ENCODE data around the gene ATXN2.
"Not testable (repeated sequence)": the region's sequence is repeated elsewhere in the genome, so short reads cannot be mapped to it uniquely, and the experiment has no call there.

Gene ATXN2

DNA sequence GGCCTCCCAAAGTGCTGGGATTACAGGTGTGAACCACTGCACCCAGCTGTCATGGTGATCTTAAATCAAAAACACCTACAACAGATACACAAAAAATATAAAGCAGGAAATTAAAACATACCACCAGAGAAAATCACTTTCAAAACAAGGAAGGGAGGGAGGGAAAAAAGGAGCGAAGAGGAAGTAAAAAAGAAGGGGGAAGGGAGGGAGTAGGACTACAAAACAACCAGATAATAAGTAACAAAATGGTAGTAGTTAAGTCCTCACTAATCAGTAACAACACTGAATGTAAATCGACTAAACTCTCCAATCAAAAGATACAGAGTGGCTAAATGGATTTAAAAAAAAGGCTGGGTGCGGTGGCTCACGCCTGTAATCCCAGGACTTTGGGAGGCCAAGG is 104.4 kb downstream of the ATXN2 start:
- no peak for DNase-seq (ENCODE audit: low spot score)

GRCh38 chr12:111492979-111493378 is 106.1 kb downstream of the ATXN2 start:
- not testable (repeated sequence) for DNase-seq (ENCODE audit: low spot score)

DNA sequence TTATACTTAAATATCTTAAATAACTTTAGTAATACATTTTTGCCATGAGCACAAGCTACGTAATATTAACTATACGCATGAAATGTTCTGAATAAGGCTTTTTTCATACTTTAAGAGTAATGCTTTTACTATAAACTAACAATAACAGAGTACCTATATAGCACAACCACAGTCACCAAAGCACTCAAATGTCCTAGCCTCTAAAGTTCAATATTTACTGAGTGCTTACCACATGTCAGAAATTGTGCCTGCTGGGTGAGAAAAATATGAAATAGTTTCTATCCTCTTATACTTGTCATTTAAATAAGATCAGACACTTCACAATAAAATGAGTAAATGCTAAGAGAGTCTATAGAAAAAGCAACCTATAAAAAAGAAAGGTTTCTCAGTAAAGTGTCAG is 110.3 kb downstream of the ATXN2 start:
- no peak for DNase-seq (ENCODE audit: low spot score)

DNA sequence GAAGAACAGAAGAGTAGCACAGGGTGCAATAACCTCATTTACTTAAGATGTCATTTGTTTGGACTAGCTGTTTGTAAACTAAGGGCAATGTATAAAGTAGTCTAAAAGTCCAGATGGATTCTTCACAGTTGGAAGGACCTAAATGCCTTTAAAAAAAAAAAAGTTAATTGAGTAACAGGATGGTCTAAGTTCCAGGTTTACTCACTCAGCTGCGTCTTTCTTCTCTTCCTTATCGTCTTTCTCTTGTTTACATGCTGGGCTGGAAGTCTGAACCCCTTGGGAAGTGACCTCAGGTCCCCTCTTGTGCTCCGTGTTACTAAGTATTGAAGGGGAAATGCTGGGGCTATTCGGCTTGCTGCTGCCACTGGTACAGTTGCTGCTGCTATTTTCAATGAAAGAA is 110.8 kb downstream of the ATXN2 start:
- no peak for DNase-seq (ENCODE audit: low spot score)

- DNase-seq (ENCODE audit: low spot score) = peak; percentile 21
Measured at GRCh38 chr12:111482462-111482861, 116.7 kb downstream of the ATXN2 start.

DNA sequence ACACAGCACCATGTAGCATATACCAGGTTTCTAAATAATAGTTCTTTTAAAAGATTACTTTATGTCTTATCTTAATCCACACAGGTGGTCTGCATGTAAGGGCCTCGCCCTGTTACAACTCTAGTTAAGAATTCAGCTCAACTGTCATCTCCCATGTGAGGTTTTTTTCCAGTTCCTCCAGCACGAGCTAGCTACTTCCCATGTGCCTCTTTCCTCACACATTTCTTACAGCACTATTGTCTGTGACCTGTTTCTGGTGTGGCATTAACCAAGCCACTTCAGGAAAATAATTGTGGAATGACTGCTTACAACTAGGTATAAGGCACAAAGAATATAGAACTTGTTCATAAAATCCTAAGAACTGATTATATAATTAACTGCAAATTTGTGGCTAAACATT is 127.9 kb downstream of the ATXN2 start:
- no peak for DNase-seq (ENCODE audit: low spot score)

DNA sequence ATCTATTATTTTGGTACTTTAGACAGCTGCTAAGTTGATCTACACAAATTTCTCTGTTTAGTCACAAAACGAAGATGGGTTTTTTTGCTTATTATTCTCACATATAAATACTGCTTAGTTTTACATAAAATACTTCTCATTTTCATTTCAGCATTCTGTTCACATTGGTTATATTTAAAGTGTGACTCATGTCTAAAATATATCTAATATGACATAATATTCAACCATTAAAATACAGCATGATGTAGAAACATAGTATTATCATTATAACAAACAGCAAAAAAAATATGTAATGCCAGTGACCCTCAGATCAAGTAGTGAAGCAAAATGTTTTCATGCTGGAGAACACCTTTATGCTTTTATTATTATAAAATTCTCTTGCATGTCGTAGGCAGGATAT is 129.7 kb downstream of the ATXN2 start:
- DNase-seq (ENCODE audit: low spot score) = no peak

DNA sequence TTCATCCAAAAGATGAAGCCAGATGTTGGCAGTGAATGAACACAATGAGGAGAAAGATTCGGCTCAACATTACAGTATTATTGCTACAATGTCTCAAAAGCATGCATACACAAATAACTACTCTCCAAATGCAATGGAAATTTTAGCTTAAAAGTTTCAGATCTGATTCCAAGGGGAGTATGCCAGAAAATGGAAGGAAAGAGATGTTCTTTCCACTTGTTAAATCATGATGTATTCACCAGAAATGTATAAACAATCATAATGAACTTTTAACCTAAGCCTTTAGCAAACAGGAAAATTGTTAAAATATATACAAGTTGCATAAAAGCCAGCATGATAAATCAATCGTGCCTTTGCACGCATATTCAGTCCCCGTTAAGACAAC is 131.3 kb downstream of the ATXN2 start:
- no peak for DNase-seq (ENCODE audit: low spot score)

- no peak for DNase-seq (ENCODE audit: low spot score)
Measured at GRCh38 chr12:111467092-111467856, 131.8 kb downstream of the ATXN2 start.

DNA sequence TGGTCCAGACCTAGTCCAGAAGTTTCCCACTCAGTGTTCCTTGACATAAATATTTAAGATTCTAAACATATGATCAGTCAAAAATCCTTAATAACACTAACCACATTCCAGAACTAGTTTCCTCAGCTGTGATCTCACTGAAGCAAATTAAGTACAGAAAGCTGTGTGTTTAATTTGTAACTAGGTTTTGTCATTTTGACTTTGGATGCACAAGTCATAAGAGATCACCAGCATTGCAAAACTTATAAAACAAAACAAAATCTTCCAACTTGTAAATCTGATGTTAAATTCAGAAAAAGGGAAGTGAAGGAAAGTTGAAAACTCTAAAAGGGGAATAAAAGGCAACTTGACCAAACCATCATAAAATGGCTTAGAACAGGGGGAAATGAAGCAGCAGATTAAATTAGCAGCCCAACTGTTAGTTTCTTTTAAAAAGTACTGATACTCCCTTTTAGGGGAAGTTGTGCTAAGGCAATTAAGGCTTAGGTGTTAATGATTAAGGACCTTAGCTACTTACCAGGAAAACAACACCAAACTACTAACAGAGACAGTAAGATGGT is 136.8 kb downstream of the ATXN2 start:
- no peak for DNase-seq (ENCODE audit: low spot score)

- not testable (repeated sequence) for DNase-seq (ENCODE audit: low spot score)
Measured at GRCh38 chr12:111460111-111460510, 139.0 kb downstream of the ATXN2 start.

GRCh38 chr12:111458546-111459172 is 140.5 kb downstream of the ATXN2 start:
- DNase-seq (ENCODE audit: low spot score) = no peak

DNA sequence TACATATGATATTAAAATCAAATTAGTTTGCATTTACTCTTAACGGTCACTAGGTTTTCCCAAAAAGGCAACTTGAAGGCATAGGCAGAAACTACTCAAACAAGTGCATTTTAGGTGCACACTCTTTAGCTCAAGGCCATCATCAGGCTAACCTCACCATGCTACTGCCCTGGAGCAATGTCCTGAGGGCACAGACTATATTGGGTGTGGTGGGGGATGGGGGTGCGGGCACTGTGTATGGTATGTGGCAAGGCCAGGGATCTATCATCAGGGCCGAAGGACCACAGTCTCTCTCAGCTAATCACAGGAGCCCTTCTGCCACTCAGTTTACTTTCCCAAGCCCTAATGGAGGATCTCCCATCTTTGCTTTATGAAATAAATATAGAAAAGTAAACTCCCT is 141.5 kb downstream of the ATXN2 start:
- no peak for DNase-seq (ENCODE audit: low spot score)

DNA sequence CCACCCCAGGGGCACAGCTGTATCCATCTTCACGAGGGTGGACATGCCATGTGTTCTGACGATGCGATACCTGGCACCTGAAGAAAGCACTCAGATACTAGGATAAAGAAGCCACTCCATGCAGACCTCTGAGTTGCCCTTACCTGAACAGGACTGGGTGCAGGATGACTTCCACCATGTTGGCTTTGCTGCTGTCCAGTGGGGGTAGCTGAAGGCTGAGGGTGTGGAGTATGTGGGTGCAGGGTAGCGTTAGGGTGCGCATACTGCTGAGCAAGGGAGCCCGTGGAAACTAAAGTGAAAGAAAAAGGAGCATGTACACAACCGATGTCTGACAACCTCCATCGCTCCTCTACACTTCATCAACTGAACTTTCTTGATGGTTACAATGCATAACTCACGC is 142.0 kb downstream of the ATXN2 start:
- DNase-seq (ENCODE audit: low spot score) = no peak

DNA sequence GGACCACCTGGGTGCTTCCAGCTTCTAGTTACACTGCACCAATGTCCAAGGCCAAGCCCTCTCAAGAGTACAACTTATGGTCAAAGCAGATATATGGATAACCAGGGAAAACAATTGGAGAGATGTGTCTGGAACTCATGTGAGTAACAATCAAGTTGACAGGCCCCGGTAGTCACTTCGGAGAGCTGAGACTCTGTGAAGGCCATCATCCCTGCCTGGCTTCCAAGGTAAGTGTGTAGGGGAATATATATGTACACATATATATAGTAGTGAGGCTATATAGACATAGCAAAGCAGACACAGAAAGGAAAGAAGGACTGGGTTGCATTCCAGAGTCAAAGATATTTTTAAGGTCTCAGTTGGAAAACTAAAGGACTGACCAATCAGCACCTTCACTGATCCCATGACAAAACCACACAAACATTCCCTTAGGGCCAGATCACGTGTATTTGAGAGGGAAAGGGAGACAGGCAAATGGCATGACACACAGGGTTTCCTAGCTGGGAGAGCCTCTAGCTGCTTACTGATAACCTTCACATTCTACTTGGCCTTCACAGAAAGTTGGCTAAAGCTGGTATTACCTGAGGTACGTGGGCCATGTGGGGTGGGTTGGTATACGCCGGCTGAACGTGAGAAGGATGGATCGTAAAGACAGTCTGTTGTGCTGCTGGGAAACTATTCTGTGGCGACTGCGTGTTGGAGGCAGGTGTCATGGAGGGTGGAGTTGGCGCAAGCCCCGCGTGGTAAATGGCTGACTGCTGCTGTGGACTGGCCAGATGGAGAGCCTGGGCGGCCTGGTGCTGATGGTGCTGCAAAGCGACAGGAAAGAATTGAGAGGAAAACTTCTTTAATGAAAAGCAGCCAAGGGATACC is 143.4 kb downstream of the ATXN2 start:
- DNase-seq (ENCODE audit: low spot score) = no peak

DNA sequence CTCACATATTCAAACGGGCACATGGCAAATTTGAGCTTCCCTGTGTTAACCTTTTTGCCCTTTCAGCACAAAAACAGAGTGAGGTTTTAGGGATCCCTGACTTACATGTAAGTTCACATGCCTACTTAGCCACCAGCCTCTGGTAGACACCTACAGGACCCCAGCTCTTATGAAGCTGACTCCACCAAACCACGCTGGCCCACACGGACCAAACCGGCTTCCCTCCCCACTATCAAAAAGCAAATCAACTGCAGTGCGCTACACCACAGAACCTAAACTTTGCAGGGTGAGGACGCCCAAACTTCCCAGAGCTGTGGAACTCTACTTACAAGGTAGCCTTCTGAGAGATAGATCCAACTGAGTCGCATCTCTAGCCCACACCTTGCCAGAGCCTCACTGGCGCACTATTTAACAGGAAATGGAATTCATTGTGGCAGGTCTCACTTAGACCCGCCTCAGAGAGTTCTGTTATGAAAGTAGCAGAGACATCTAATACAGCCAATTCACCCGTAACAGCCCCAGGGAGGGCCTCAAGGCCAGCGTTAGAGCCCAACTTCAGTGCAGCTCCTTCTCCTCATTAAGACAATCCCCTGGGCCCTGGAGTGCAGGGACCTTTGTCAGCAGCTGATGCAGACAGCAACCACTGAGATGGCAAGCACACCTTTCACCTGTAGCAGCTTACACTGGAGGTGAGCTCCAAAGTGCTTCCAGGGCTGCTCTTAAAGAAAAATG is 144.2 kb downstream of the ATXN2 start:
- DNase-seq (ENCODE audit: low spot score) = no peak

DNA sequence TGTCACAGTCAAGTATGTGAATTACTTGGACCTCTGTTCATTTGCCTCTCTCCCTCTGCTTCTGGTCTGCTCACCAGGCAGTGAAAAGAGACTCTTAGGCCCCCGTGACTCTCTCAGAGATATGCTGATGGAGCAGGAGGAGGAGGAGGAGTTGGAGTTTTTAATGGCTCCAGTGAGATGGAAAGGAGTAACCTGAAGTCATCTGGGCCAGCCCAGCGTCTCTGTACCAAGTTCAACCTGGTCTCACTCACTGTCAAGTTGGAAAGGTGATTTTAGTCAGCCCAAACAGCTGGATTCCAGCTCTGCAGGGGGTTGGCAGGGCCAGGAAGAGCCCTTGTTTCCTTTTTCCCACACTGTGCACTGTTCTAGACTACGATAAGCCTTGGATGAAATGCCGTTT is 144.8 kb downstream of the ATXN2 start:
- DNase-seq (ENCODE audit: low spot score) = no peak

GRCh38 chr12:111453071-111453989 is 145.8 kb downstream of the ATXN2 start:
- no peak for DNase-seq (ENCODE audit: low spot score)

DNA sequence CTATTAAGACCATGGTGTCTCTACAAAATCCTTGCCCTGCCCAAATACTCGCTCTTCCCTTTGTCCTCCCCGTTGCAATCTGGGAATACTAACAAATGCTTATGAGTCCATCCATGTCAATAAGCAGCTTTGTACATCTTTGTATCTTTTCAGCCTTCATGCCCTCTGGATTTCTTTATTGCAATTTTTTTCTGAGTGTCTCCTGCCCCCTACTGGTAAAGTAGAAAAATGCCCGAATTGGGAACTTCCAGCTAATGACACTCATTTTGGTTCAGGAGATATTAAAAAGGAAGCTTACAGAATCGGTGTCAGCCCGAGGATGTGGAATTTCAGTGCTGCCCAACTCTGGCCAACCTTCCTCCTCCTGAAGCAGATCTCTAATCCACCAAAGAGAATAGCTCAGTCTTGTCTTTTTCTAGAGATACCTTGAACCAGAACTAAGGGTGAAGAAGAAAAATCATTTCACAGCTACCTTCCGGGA is 147.4 kb downstream of the ATXN2 start:
- peak; percentile 81 for DNase-seq (ENCODE audit: low spot score)

DNA sequence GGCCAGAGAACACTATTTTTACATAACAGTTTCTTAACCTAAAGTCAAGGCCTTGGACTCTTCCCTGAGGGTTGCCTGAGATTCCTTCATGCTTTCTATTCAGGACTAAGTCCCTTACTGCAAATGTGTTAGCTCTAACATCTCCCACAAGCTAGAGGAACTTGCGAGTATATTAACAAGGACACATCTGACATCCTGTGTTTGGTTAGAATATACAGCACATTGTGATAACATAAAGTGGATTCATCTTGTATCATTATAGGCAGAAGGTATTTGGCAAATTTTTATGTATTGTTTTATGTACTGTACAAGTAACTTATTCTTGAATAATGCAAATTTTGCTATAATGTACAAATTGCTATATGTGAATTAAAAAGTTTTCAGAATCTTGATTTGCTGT is 147.9 kb downstream of the ATXN2 start:
- no peak for DNase-seq (ENCODE audit: low spot score)

- DNase-seq (ENCODE audit: low spot score) = no peak
Measured at GRCh38 chr12:111450676-111451075, 148.4 kb downstream of the ATXN2 start.
